RWPE1 (cell line): Measurements from ENCODE around the gene AMDHD2.

Source experiments
- CTCF ChIA-PET: fragments of 350-600 bp; sonication (Branson Sonifier 250); formaldehyde crosslinking; extraction: SDS; loops from one replicate; lab custom pipeline; 2021; lab: Yijun Ruan, JAX
- POLR2A ChIA-PET: fragments of 400-600 bp; formaldehyde crosslinking; extraction: SDS; loops from one replicate; lab custom pipeline; 2020; ENCODE audit warnings: antibody characterized with exemption; ENCODE audit not compliant: low non-redundant PET; lab: Yijun Ruan, JAX
- DNase-seq: peaks from one replicate; pipeline ENCODE4 v3.0.0; 2012; ENCODE audit warnings: low spot score
- H3K27ac ChIP-seq: fragments of 450-650 bp; 2 replicates; pipeline ENCODE4 v1.5.1; 2017
- CTCF ChIP-seq: fragments of 450-650 bp; conservative IDR thresholded peaks from 2 replicates; pipeline ENCODE4 v1.5.1; 2017; ENCODE audit warnings: low read depth, mild to moderate bottlenecking

Gene AMDHD2

GRCh38 chr16:2472885-2473445, 47.2 kb upstream of the AMDHD2 start:
- H3K27ac ChIP-seq = peak overlapping the region; percentile 85
- ChIA-PET POLR2A (no interaction called here), CTCF (interaction anchor here (0.5 to 4.0 kb wide), 4 partner anchors 28 to 492 kb away, joined by 3 to 12 read pairs (median 4); partner anchors contain the start of gene NOXO1)
- no peak for DNase-seq
- TF ChIP-seq CTCF = no peak

- peak overlapping the region; percentile 85 for H3K27ac ChIP-seq
- ChIA-PET POLR2A (no interaction called here), CTCF (interaction anchor here (0.5 to 4.0 kb wide), 5 partner anchors 28 to 332 kb away, joined by 3 to 12 read pairs (median 4); partner anchors contain the start of gene CCNF)
- no peak for TF ChIP-seq CTCF
- no peak for DNase-seq
Measured at GRCh38 chr16:2473446-2473926, 46.7 kb upstream of the AMDHD2 start.

- peak; percentile 69 for TF ChIP-seq CTCF
- peak overlapping the region; percentile 85 for H3K27ac ChIP-seq
- POLR2A ChIA-PET = no interaction called here
- no peak for DNase-seq
- CTCF ChIA-PET = interaction anchor here (0.6 to 4.0 kb wide), 3 partner anchors 27 to 45 kb away, joined by 4 to 12 read pairs (median 5); partner anchors contain the start of gene CCNF
Measured at GRCh38 chr16:2473999-2474876, 45.9 kb upstream of the AMDHD2 start.

- POLR2A ChIA-PET = no interaction called here
- CTCF ChIA-PET = interaction anchor here (4.0 kb wide), 1 partner anchor 26 kb away, joined by 12 read pairs; no protein-coding TSS in a partner anchor
- no peak for TF ChIP-seq CTCF
- H3K27ac ChIP-seq = peak within 1 kb of the TSS; percentile 85
- DNase-seq = peak; percentile 97
Measured at GRCh38 chr16:2474877-2475412, 45.2 kb upstream of the AMDHD2 start, which contains the start of gene TBC1D24. Gene TBC1D24, plus strand, starts transcription at chr16:2475127. Its CDS starts 21,022 bp downstream, at chr16:2496149.

- POLR2A ChIA-PET = no interaction called here
- H3K27ac ChIP-seq = peak overlapping the region; percentile 85
- DNase-seq = no peak
- no peak for TF ChIP-seq CTCF
- CTCF ChIA-PET = interaction anchor here (4.0 kb wide), 1 partner anchor 26 kb away, joined by 12 read pairs; no protein-coding TSS in a partner anchor
Measured at GRCh38 chr16:2475413-2476344, 44.5 kb upstream of the AMDHD2 start.
